Measurements from ENCODE around the gene UNK.

DNA sequence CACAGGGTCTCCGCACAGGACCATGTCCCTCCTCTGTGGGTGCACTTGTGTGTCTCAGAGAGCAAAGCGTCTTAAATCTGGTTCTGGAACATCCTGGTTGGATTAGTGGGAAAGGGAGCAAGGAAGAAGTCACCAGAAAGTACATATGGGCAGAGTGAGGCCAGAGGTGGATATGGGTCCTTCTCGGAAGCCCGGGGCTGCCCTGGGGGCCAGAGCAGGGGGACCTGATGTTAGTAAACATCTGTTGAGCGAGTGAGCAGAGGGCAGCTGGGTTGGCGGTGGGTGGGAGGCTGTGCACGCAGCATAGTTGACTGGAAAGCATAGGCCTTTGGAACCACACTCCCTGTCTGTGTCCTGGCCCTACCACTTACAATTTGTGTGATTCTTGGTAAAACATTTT, 36.9 kb downstream of the UNK start:
- TF ChIP-seq, protein P1, sequence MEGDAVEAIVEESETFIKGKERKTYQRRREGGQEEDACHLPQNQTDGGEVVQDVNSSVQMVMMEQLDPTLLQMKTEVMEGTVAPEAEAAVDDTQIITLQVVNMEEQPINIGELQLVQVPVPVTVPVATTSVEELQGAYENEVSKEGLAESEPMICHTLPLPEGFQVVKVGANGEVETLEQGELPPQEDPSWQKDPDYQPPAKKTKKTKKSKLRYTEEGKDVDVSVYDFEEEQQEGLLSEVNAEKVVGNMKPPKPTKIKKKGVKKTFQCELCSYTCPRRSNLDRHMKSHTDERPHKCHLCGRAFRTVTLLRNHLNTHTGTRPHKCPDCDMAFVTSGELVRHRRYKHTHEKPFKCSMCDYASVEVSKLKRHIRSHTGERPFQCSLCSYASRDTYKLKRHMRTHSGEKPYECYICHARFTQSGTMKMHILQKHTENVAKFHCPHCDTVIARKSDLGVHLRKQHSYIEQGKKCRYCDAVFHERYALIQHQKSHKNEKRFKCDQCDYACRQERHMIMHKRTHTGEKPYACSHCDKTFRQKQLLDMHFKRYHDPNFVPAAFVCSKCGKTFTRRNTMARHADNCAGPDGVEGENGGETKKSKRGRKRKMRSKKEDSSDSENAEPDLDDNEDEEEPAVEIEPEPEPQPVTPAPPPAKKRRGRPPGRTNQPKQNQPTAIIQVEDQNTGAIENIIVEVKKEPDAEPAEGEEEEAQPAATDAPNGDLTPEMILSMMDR (IDR thresholded peaks at IDR 0.05; ENCODE audit: poor library complexity): no peak
- no peak for TF ChIP-seq EZH2phosphoT487 (IDR thresholded peaks at IDR 0.05; ENCODE audit: low read depth, severe bottlenecking, unreplicated experiment)
- no peak for TF ChIP-seq EZH2 (IDR thresholded peaks at IDR 0.05; ENCODE audit: borderline replicate concordance)
